CD4-positive, alpha-beta T cell treated with Interleukin-2 at 100 ng/mL for 4 hours (primary cell): ENCODE data around the gene DNAH5.

ENCODE experiments used
- DNase-seq: peaks from one replicate; pipeline ENCODE4 v3.0.0-alpha.2; 2020; ENCODE audit warnings: low spot score

The DNAH5 gene

GRCh38 chr5:13943676-13944075 lies 812 bp downstream of the DNAH5 start:
- no peak for DNase-seq

GRCh38 chr5:13941468-13941867 lies 3.0 kb downstream of the DNAH5 start:
- no peak for DNase-seq

GRCh38 chr5:13939638-13940037 lies 4.8 kb downstream of the DNAH5 start:
- no peak for DNase-seq

GRCh38 chr5:13934921-13935320 lies 9.6 kb downstream of the DNAH5 start:
- DNase-seq: no peak

- no peak for DNase-seq
Measured at GRCh38 chr5:13934125-13934524, 10.4 kb downstream of the DNAH5 start.

GRCh38 chr5:13932561-13932960 lies 11.9 kb downstream of the DNAH5 start:
- DNase-seq: no peak

GRCh38 chr5:13932011-13932410 lies 12.5 kb downstream of the DNAH5 start:
- no peak for DNase-seq

GRCh38 chr5:13930541-13931171 lies 13.8 kb downstream of the DNAH5 start:
- DNase-seq: no peak

GRCh38 chr5:13926731-13927130 lies 17.8 kb downstream of the DNAH5 start:
- DNase-seq: no peak

- DNase-seq: no peak
Measured at GRCh38 chr5:13921578-13921977, 22.9 kb downstream of the DNAH5 start.

- DNase-seq: no peak
Measured at GRCh38 chr5:13919786-13920185, 24.7 kb downstream of the DNAH5 start.

- no peak for DNase-seq
Measured at GRCh38 chr5:13919087-13919486, 25.4 kb downstream of the DNAH5 start.

- no peak for DNase-seq
Measured at GRCh38 chr5:13917061-13917460, 27.4 kb downstream of the DNAH5 start.

- DNase-seq: no peak
Measured at GRCh38 chr5:13913962-13914361, 30.5 kb downstream of the DNAH5 start.

- DNase-seq: no peak
Measured at GRCh38 chr5:13910637-13911288, 33.7 kb downstream of the DNAH5 start.

GRCh38 chr5:13910201-13910600 lies 34.3 kb downstream of the DNAH5 start:
- DNase-seq: no peak

- no peak for DNase-seq
Measured at GRCh38 chr5:13909271-13909670, 35.2 kb downstream of the DNAH5 start.

GRCh38 chr5:13898569-13898968 lies 45.9 kb downstream of the DNAH5 start:
- DNase-seq: no peak

- no peak for DNase-seq
Measured at GRCh38 chr5:13878357-13878756, 66.1 kb downstream of the DNAH5 start.

GRCh38 chr5:13866792-13867191 lies 77.7 kb downstream of the DNAH5 start:
- DNase-seq: no peak

GRCh38 chr5:13865312-13865711 lies 79.2 kb downstream of the DNAH5 start:
- no peak for DNase-seq

GRCh38 chr5:13860146-13860545 lies 84.3 kb downstream of the DNAH5 start:
- no peak for DNase-seq

GRCh38 chr5:13859270-13860065 lies 85.0 kb downstream of the DNAH5 start:
- DNase-seq: no peak
